ENCODE data around the gene DERA.
"Not testable (repeated sequence)": the region's sequence is repeated elsewhere in the genome, so short reads cannot be mapped to it uniquely, and the experiment has no call there.

DERA gene

GRCh38 chr12:15910864-15911721 lies at the start of gene DERA:
DERA (plus strand) TSS chr12:15911332; CDS start chr12:15911384, 52 bp downstream.
- Mint-ChIP-seq H3K4me3 (peak within 1 kb of the TSS; percentile 94), H3K27me3 (no peaks in the 10 kb centered on the region), H3K4me1 (peaks cover 8% of the 10 kb centered on the region), H3K9me3 (no peaks in the 10 kb centered on the region), H3K36me3 (peaks cover 3% of the 10 kb centered on the region), H3K27ac (peak within 1 kb of the TSS; percentile 96)
- peak; percentile 40 to 60 for DNase-seq (ENCODE audit: low spot score in 2 of 2)
- ATAC-seq (ENCODE audit: low read depth) = peak; percentile 92

- ATAC-seq (ENCODE audit: low read depth) (no peak), DNase-seq (ENCODE audit: low spot score in 2 of 2) (no peak)
- Mint-ChIP-seq H3K36me3 (no peaks in the 10 kb centered on the region), H3K4me1 (peaks cover 12% of the 10 kb centered on the region), H3K9me3 (no peaks in the 10 kb centered on the region), H3K4me3 (no peak overlapping the region), H3K27ac (no peak overlapping the region), H3K27me3 (no peaks in the 10 kb centered on the region)
These were observed 49.7 kb upstream of the DERA start for GRCh38 chr12:15861404-15861803.

DNA sequence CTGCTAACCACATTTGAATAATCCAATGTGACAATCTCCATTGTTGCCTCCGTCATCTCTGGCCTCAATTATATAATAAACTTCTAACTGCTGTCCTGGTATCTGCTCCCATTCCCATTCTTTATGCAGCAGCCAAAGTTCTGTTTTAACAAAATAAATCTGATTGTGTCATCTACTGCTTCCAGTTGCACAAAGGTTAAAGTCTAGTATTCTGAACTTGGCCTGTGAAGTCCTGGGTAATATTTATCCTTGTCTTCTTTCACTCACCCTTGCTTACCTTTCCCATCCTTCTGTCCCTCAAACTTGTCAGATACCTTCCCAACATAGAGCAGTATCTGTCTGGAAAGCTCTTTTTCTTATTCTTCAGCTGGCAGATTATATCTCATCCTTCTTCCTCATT lies 48.3 kb upstream of the DERA start:
- no peak overlapping the region for H3K4me3 Mint-ChIP-seq
- peaks cover 12% of the 10 kb centered on the region for H3K4me1 Mint-ChIP-seq
- H3K9me3 Mint-ChIP-seq = no peaks in the 10 kb centered on the region
- H3K27me3 Mint-ChIP-seq = no peaks in the 10 kb centered on the region
- no peak overlapping the region for H3K27ac Mint-ChIP-seq
- no peak for ATAC-seq (ENCODE audit: low read depth)
- H3K36me3 Mint-ChIP-seq = no peaks in the 10 kb centered on the region
- no peak for DNase-seq (ENCODE audit: low spot score in 2 of 2)

DNA sequence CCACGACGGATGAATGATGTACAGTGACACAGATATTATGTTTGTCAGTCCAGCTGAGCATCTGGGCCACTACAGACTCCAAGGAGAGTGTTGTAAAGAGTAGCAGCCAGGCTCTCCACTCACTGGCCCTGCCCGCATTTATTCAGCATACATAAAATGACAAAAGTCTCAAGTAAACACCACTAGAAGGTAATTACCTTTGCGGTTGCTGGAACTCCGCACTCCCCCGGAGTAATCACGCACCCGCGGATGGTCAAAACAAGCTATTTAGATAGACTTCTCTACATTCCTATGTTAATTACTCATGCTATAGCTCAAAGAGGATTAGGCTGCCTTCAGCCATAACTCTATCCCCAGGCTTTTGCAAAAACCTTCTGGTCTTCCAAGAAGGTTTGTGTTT lies 47.8 kb upstream of the DERA start:
- no peak for ATAC-seq (ENCODE audit: low read depth)
- H3K4me3 Mint-ChIP-seq = no peak overlapping the region
- H3K36me3 Mint-ChIP-seq = no peaks in the 10 kb centered on the region
- peaks cover 12% of the 10 kb centered on the region for H3K4me1 Mint-ChIP-seq
- H3K27ac Mint-ChIP-seq = no peak overlapping the region
- no peaks in the 10 kb centered on the region for H3K9me3 Mint-ChIP-seq
- no peaks in the 10 kb centered on the region for H3K27me3 Mint-ChIP-seq
- DNase-seq (ENCODE audit: low spot score in 2 of 2) = no peak

- H3K27ac Mint-ChIP-seq = no peak overlapping the region
- ATAC-seq (ENCODE audit: low read depth) (peak; percentile 94), DNase-seq (ENCODE audit: low spot score in 2 of 2) (peak in 1 of 2 donors; percentile 8)
- H3K9me3 Mint-ChIP-seq = no peaks in the 10 kb centered on the region
- H3K36me3 Mint-ChIP-seq = no peaks in the 10 kb centered on the region
- peaks cover 12% of the 10 kb centered on the region for H3K4me1 Mint-ChIP-seq
- peak overlapping the region; percentile 31 for H3K4me3 Mint-ChIP-seq
- H3K27me3 Mint-ChIP-seq = no peaks in the 10 kb centered on the region
These were observed 47.1 kb upstream of the DERA start for GRCh38 chr12:15863984-15864383.

- Mint-ChIP-seq H3K27me3 (no peaks in the 10 kb centered on the region), H3K9me3 (no peaks in the 10 kb centered on the region), H3K4me1 (peaks cover 6% of the 10 kb centered on the region), H3K36me3 (peaks cover 2% of the 10 kb centered on the region), H3K27ac (no peak overlapping the region), H3K4me3 (no peak overlapping the region)
- DNase-seq (ENCODE audit: low spot score in 2 of 2) (no peak), ATAC-seq (ENCODE audit: low read depth) (no peak)
These were observed 42.9 kb upstream of the DERA start for GRCh38 chr12:15868186-15868585.

- ATAC-seq (ENCODE audit: low read depth) (no peak), DNase-seq (ENCODE audit: low spot score in 2 of 2) (no peak)
- no peaks in the 10 kb centered on the region for H3K9me3 Mint-ChIP-seq
- no peak overlapping the region for H3K4me3 Mint-ChIP-seq
- H3K27me3 Mint-ChIP-seq = no peaks in the 10 kb centered on the region
- peaks cover 2% of the 10 kb centered on the region for H3K36me3 Mint-ChIP-seq
- no peaks in the 10 kb centered on the region for H3K4me1 Mint-ChIP-seq
- no peak overlapping the region for H3K27ac Mint-ChIP-seq
These were observed 37.6 kb upstream of the DERA start for GRCh38 chr12:15873556-15873955.

DNA sequence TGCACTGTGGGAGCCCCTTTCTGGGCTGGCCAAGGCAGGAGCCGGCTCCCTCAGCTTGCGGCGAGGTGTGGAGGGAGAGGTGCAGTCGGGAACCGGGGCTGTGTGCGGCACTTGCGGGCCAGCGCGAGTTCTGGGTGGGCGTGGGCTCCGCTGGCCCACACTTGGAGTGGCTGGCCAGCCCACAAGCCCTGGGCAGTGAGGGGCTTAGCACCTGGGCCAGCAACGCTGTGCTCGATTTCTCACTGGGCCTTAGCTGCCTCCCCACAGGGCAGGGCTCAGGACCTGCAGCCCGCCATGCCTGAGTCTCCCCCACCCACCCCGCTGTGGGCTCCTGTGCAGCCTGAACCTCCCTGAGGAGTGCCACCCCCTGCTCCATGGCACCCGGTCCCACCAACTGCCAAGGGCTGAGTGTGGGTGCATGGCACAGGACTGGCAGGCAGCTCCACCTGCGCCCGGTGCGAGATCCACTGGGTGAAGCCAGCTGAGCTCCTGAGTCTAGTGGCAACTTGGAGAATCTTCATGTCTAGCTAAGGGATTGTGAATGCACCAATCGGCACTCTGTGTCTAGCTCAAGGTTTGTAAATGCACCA lies 36.5 kb upstream of the DERA start:
- H3K4me1 Mint-ChIP-seq; H3K27ac Mint-ChIP-seq; H3K9me3 Mint-ChIP-seq; H3K27me3 Mint-ChIP-seq; H3K36me3 Mint-ChIP-seq; H3K4me3 Mint-ChIP-seq; ATAC-seq (ENCODE audit: low read depth); DNase-seq (ENCODE audit: low spot score in 2 of 2): not testable (repeated sequence)

GRCh38 chr12:15875863-15876262 lies 35.3 kb upstream of the DERA start:
- Mint-ChIP-seq H3K27ac (no peak overlapping the region), H3K36me3 (no peaks in the 10 kb centered on the region), H3K9me3 (no peaks in the 10 kb centered on the region), H3K4me3 (no peak overlapping the region), H3K4me1 (peaks cover 2% of the 10 kb centered on the region), H3K27me3 (no peaks in the 10 kb centered on the region)
- DNase-seq (ENCODE audit: low spot score in 2 of 2) (no peak), ATAC-seq (ENCODE audit: low read depth) (no peak)

- no peaks in the 10 kb centered on the region for H3K27me3 Mint-ChIP-seq
- H3K36me3 Mint-ChIP-seq = peaks cover 3% of the 10 kb centered on the region
- no peaks in the 10 kb centered on the region for H3K9me3 Mint-ChIP-seq
- ATAC-seq (ENCODE audit: low read depth) (no peak), DNase-seq (ENCODE audit: low spot score in 2 of 2) (no peak)
- no peak overlapping the region for H3K4me3 Mint-ChIP-seq
- no peak overlapping the region for H3K27ac Mint-ChIP-seq
- peaks cover 15% of the 10 kb centered on the region for H3K4me1 Mint-ChIP-seq
These were observed 31.7 kb upstream of the DERA start for GRCh38 chr12:15879413-15879812.

GRCh38 chr12:15880721-15881120 lies 30.4 kb upstream of the DERA start:
- Mint-ChIP-seq H3K9me3 (no peaks in the 10 kb centered on the region), H3K4me1 (peaks cover 20% of the 10 kb centered on the region), H3K36me3 (peaks cover 7% of the 10 kb centered on the region), H3K27ac (peak overlapping the region; percentile 98), H3K27me3 (no peaks in the 10 kb centered on the region), H3K4me3 (peak overlapping the region; percentile 51)
- ATAC-seq (ENCODE audit: low read depth) (no peak), DNase-seq (ENCODE audit: low spot score in 2 of 2) (no peak)

DNA sequence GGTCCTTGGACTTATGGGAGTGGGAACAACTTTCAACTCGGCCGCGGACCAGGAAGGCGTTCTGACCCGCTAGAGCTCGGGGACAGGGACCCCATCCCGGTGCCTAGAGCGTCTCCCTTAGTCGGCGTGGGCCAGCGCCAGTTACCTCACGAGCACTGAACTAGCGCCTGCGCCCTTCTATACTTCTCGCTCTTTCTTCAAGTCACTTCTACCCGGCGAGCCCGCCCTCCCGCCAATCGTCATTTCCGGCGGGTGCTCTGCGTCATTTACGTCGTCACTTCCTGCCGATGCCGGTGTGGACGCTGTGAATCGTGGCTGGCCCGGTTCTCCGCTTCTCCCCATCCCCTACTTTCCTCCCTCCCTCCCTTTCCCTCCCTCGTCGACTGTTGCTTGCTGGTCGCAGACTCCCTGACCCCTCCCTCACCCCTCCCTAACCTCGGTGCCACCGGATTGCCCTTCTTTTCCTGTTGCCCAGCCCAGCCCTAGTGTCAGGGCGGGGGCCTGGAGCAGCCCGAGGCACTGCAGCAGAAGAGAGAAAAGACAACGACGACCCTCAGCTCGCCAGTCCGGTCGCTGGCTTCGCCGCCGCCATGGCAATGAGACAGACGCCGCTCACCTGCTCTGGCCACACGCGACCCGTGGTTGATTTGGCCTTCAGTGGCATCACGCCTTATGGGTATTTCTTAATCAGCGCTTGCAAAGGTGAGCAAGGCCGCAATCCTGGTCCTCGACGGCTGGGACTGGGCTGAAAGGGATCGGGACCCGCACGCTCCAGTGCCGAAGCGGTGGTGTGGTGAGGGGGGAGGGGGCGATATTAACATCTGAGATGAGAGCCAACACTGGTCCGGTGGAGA lies 28.8 kb upstream of the DERA start, which contains the start of gene STRAP:
TSS of gene STRAP (plus strand) at position 270 of the 854 bp plus-strand sequence. CDS start at position 591, 321 bp downstream.
- Mint-ChIP-seq H3K27ac (peak within 1 kb of the TSS; percentile 98), H3K4me3 (peak within 1 kb of the TSS; percentile 92), H3K36me3 (peaks cover 14% of the 10 kb centered on the region), H3K27me3 (no peaks in the 10 kb centered on the region), H3K9me3 (no peaks in the 10 kb centered on the region), H3K4me1 (peaks cover 29% of the 10 kb centered on the region)
- DNase-seq (ENCODE audit: low spot score in 2 of 2) (peak; percentile 97), ATAC-seq (ENCODE audit: low read depth) (peak; percentile 90)

GRCh38 chr12:15883536-15883935 lies 27.6 kb upstream of the DERA start:
- Mint-ChIP-seq H3K4me3 (peak overlapping the region; percentile 92), H3K4me1 (peaks cover 36% of the 10 kb centered on the region), H3K27me3 (no peaks in the 10 kb centered on the region), H3K9me3 (no peaks in the 10 kb centered on the region), H3K36me3 (peaks cover 14% of the 10 kb centered on the region), H3K27ac (peak overlapping the region; percentile 98)
- ATAC-seq (ENCODE audit: low read depth) (no peak), DNase-seq (ENCODE audit: low spot score in 2 of 2) (no peak)

Data from memory B cell (primary cell).